BLaER1 treated with 17β-estradiol and CSF1 and Interleukin-3, amounts not matched to agents 10 nM and 100 nM (cell line): ENCODE measurements around the gene ZDHHC11B.
"Not testable (repeated sequence)": the region's sequence is repeated elsewhere in the genome, so short reads cannot be mapped to it uniquely, and the experiment has no call there.

Experiments
- H3K27ac ChIP-seq, 11 experiments: shearing (Covaris generic); formaldehyde crosslinking; 2 replicates each; pipeline ENCODE4 v1.8.1; 2022
- H3K27me3 ChIP-seq, 11 experiments: shearing (Covaris generic); formaldehyde crosslinking; 2 replicates each; pipeline ENCODE4 v1.8.1; 2022
- H3K36me3 ChIP-seq, 11 experiments: shearing (Covaris generic); formaldehyde crosslinking; 2 replicates each; pipeline ENCODE4 v1.8.1; 2022
- H3K4me1 ChIP-seq, 10 experiments: shearing (Covaris generic); formaldehyde crosslinking; 2 replicates each; pipeline ENCODE4 v1.8.1; 2022
- H3K4me2 ChIP-seq, 11 experiments: shearing (Covaris generic); formaldehyde crosslinking; 2 replicates each; pipeline ENCODE4 v1.8.1; 2022
- H3K4me3 ChIP-seq, 10 experiments: shearing (Covaris generic); formaldehyde crosslinking; 2 replicates each; pipeline ENCODE4 v1.8.1; 2022
- H3K9ac ChIP-seq, 11 experiments: shearing (Covaris generic); formaldehyde crosslinking; 2 replicates each; pipeline ENCODE4 v1.8.1; 2022
- H3K9me3 ChIP-seq, 11 experiments: shearing (Covaris generic); formaldehyde crosslinking; replicated peaks in 1 of 11; 2 replicates each; pipeline ENCODE4 v1.8.1; 2022
- H4K20me1 ChIP-seq, 11 experiments: shearing (Covaris generic); formaldehyde crosslinking; 2 replicates each; pipeline ENCODE4 v1.8.1; 2022
- Cebpa-rat ChIP-seq, 11 experiments: shearing (Covaris generic); IDR thresholded peaks; 2 replicates each; pipeline ENCODE4 v1.8.1; 2022

The ZDHHC11B gene

DNA sequence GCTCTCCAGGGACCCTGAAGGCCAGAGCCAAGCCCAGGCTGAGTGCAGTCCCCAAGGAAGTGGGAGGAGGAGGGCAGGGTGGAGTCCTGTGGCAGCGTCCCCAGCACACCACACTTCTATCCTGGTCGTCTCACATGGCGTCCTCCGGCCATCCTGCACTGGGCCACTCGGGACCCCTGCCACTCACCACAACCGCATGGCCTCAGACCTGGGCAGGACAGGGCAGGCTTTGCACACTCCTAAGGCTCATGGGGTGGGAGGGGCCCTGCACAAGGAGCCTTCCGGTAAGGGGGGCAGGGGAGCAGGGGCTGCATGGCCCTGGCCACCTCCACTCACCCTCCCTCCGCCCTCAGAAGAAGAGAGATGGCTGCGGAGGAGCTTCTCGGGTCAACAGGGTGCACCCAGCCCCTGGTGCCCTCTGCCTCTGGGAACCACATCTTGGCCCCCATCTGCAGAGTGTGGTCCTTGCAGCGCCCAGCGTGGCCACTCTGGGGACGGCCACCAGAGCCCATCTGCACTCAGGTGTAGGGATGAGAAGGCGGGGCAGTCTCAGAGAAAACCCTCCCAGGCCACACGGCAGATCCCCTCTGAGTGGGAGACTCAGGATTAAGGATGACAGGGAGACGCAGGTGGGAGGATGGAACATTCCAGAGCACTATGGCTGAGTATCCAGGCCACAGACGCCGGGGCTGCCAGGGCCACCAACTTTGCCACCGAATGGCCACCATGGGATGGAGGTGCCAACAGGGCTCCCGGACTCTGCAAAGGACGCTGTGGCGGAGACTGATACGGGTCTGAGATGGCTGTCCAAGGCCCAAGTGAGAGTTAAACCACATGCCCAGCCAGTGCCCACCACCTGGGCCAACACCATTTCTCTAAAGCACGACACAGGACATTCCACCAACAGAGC lies 99.0 kb downstream of the ZDHHC11B start:
- Histone ChIP-seq H3K36me3 (no peaks in the 10 kb centered on the region), H3K27me3 (0 out of 22 replicates have a peak, but pooled peaks cover 0 to 4% (median 0%) of the 10 kb centered on the region in 11 experiments), H3K27ac (no peak overlapping the region), H3K4me3 (no peak overlapping the region), H3K4me1 (peaks cover 0 to 16% (median 10%) of the 10 kb centered on the region in 10 experiments; a peak in 13 of 20 replicates), H3K9ac (no peak overlapping the region), H4K20me1 (peaks cover 0 to 24% (median 0%) of the 10 kb centered on the region in 11 experiments; a peak in 6 of 22 replicates), H3K9me3 (no peaks in the 10 kb centered on the region), H3K4me2 (no peak overlapping the region)
- TF ChIP-seq Cebpa-rat (IDR thresholded peaks at IDR 0.05): no peak

DNA sequence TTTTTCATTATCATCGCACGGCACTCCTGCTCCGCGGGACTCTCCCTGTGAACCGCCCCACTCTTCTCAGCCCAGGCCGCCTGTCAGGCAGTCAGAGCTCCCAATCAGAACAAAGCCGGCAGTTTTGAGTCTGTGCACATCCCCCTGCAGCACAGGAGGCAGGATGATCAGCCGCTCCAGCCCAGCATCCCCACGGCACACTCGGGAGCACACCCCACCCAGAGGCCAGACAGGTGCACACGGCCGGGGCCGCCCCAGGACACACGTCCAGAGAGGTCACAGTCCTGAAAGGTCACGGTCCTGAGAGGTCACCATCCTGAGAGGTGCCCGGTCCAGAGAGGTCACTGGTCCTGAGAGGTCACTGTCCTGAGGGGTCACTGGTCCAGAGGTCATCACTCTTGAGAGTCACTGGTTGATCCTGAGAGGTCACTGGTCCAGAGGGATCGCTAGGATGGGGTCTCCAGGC lies 99.7 kb downstream of the ZDHHC11B start:
- Histone ChIP-seq H3K4me1 (peaks cover 0 to 16% (median 10%) of the 10 kb centered on the region in 10 experiments; a peak in 13 of 20 replicates), H3K9ac (no peak overlapping the region), H3K36me3 (no peaks in the 10 kb centered on the region), H3K4me2 (peak overlapping the region in 3 of 11 experiments; percentile 43 to 62 (median 47); a peak in 2 of 22 replicates), H3K27me3 (0 out of 22 replicates have a peak, but pooled peaks cover 0 to 4% (median 0%) of the 10 kb centered on the region in 11 experiments), H3K27ac (no peak overlapping the region), H3K9me3 (no peaks in the 10 kb centered on the region), H4K20me1 (peaks cover 0 to 24% (median 0%) of the 10 kb centered on the region in 11 experiments; a peak in 6 of 22 replicates), H3K4me3 (no peak overlapping the region)
- no peak for TF ChIP-seq Cebpa-rat (IDR thresholded peaks at IDR 0.05)

DNA sequence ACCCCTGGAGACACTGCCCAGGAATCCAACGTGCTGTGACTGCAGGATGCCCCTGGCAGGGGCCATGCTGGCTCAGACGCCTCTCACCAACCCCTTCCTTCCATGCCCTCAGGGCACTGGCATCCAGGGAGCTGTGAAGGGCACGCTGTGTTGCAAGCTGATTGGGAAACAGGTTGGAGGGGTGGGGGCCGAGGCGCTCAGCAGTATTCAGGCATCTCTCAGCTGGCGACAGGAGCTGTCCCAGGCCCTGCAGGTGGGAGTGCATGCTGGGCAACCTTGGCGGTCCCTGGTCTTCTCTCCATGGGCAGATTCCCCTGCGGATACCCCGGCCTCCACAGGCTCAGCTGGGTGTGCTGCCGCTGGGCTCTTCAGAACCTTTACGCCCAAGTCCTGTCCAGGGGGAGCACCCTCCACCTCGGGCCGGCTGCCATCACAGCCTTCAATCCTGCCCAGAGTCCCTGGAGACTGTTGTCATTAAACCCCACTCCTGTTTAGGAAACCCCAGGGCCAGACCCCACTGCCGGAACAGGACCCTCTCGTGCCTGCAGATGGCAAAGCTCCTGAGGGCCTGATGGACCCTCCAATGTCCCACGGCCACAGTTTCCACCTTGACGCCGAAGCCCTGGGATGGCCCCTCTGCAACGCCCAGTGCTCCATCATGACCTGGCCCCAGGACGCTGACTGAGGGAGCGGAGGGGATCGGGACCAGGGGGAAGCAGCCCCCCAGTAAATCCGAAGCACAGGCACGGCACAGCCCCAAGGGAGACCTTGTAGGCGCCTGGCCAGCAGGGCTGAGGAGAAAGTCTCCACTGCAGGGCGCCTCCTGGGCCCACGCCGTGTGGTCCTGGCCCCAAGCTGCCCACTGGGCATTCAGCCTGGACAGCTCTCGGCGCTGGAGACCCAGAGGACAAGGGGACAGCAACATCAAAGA lies 100.7 kb downstream of the ZDHHC11B start:
- H3K27me3 ChIP-seq: 0 out of 22 replicates have a peak, but pooled peaks cover 0 to 4% (median 0%) of the 10 kb centered on the region in 11 experiments
- no peak for TF ChIP-seq Cebpa-rat (IDR thresholded peaks at IDR 0.05)
- H3K4me3 ChIP-seq: no peak overlapping the region
- no peaks in the 10 kb centered on the region for H3K9me3 ChIP-seq
- H3K9ac ChIP-seq: 0 out of 22 replicates have a peak overlapping the region, but pooled peaks of 1 of the 11 experiments have one; percentile 24
- peaks cover 0 to 16% (median 10%) of the 10 kb centered on the region in 10 experiments; a peak in 13 of 20 replicates for H3K4me1 ChIP-seq
- peak overlapping the region in 8 of 11 experiments; percentile 19 to 62 (median 45); a peak in 14 of 22 replicates for H3K4me2 ChIP-seq
- H3K36me3 ChIP-seq: no peaks in the 10 kb centered on the region
- H3K27ac ChIP-seq: no peak overlapping the region
- peaks cover 0 to 24% (median 0%) of the 10 kb centered on the region in 11 experiments; a peak in 6 of 22 replicates for H4K20me1 ChIP-seq

DNA sequence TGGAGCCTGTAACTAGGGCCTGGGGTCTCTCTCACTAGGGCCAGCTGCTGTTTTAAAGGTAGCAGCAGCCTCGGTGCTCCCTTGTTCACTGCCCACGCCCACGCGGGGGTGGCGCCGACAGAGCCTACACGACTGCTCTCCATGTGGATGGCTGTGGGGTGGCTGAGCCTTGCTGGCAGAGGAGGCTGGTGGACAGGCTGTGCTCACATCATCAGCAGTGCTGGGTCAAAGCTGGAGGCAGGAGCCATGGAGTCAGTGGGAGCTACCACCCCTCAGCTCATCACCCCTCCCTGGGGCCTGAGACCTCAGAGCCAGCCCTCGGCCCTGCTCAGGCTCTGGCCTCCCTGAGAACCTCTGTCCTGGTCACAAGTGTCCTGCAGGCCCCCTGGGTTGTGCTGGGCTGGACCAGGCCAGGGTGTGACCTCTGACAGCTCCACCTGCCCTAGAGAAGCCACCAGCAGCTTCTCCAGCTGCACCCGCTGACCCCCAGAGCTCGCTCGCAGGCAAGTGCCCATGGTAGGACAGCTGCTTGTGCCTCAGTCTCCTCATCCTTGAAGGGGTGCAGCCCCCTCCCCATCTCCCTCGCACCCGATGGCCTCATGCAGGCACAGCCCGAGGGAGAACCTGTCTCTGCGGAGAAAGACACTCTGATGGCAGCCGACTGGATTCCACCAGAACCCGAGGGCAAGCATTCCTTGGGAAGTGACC lies 101.7 kb downstream of the ZDHHC11B start:
- Histone ChIP-seq H3K4me1 (peaks cover 0 to 16% (median 10%) of the 10 kb centered on the region in 10 experiments; a peak in 13 of 20 replicates), H4K20me1 (peaks cover 0 to 24% (median 0%) of the 10 kb centered on the region in 11 experiments; a peak in 6 of 22 replicates)
- H3K4me3 ChIP-seq, H3K27ac ChIP-seq, H3K9me3 ChIP-seq, H3K36me3 ChIP-seq, H3K4me2 ChIP-seq, H3K9ac ChIP-seq, H3K27me3 ChIP-seq: not testable (repeated sequence)

DNA sequence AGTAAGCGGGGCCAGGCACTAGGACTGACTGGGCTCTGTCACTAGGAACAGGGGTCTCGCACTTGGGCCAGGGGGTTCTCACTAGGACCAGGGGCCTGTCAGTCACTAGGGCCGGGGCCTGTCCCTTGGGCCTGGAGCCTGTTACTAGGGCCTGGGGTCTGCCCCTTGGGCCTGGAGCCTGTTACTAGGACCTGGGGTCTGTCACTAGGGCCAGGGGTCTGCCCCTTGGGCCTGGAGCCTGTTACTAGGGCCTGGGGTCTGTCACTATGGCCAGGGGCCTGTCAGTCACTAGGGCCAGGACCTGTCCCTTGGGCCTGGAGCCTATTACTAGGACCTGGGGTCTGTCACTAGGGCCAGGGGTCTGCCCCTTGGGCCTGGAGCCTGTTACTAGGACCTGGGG lies 102.3 kb downstream of the ZDHHC11B start:
- H3K9ac ChIP-seq, H3K9me3 ChIP-seq: not testable (repeated sequence)

DNA sequence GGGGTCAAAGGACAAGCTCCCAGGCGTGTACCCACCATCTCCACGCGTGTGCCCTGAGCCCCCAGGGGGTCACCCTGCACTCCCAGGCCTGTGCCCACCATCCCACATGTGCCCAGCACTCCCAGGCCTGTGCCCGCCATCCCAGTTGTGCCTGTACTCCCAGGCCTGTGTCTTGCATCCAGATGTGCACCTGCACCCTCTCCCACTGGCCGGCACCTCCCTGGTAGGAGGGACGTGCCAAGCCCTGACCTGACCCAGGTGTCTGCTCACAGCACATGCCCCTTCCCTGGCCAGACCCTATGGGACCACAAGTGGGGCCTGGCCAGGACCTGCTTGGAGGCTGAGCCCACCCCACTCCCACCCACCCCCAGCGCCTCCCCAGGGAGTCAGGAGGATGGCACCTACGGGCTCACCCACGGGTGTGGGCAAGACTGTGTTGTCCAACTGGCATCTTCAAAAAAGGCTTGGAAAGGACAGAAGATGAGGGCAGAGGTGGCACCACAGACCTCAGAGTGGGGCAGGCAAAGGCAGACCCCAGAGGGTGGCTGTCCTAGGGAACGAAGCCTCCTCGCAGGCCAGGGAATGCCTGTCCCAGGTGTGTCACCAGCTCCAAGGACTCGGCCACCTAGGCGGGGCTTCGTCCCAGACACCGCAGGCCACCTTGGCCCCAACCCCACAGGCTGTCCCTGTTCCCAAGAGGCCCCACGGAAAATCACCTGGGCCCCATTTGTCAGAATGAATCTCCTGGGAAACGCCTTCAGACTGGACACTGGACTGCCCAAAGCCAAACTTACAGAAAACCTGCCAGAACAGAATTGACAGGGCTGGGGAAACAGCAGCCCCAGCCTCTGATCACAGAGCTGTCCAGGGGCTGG lies 103.0 kb downstream of the ZDHHC11B start:
- Histone ChIP-seq H3K4me1 (peaks cover 0 to 18% (median 11%) of the 10 kb centered on the region in 10 experiments; a peak in 13 of 20 replicates), H4K20me1 (peaks cover 0 to 32% (median 0%) of the 10 kb centered on the region in 11 experiments; a peak in 8 of 22 replicates)
- H3K36me3 ChIP-seq, H3K4me3 ChIP-seq, H3K27me3 ChIP-seq, H3K27ac ChIP-seq, H3K4me2 ChIP-seq, H3K9me3 ChIP-seq, H3K9ac ChIP-seq: not testable (repeated sequence)

More for the DNA sequence above, 102.3 kb downstream of the ZDHHC11B start:
- Histone ChIP-seq H4K20me1 (peaks cover 0 to 30% (median 0%) of the 10 kb centered on the region in 11 experiments; a peak in 8 of 22 replicates), H3K4me1 (peaks cover 0 to 16% (median 10%) of the 10 kb centered on the region in 10 experiments; a peak in 13 of 20 replicates)
- H3K27me3 ChIP-seq, H3K4me2 ChIP-seq, H3K36me3 ChIP-seq, H3K27ac ChIP-seq, H3K4me3 ChIP-seq: not testable (repeated sequence)

DNA sequence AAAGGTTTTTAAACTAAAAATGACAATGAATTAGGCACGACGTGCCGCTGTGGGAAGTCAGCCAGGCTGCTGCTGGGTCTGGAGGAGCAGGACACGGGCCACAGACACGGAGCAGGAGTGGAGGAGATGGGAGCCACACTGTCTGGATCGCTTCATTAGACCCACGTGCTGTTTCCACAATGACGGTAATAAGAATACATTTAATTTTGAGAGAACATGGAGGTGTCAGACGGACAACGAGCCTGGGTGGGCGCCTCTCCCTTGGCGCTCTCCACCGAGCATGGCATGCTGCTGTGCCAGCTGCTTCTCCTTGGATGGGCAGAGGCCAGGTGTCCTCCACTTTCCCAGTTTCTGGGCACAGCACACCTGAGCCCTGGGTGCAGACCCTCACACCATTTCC lies 103.7 kb downstream of the ZDHHC11B start:
- H3K4me1 ChIP-seq: peaks cover 0 to 25% (median 18%) of the 10 kb centered on the region in 10 experiments; a peak in 17 of 20 replicates
- H3K27ac ChIP-seq, H3K4me2 ChIP-seq, H3K4me3 ChIP-seq, H3K9ac ChIP-seq, H3K9me3 ChIP-seq, H3K36me3 ChIP-seq: not testable (repeated sequence)
- H4K20me1 ChIP-seq: peaks cover 0 to 32% (median 4%) of the 10 kb centered on the region in 11 experiments; a peak in 13 of 22 replicates
- peaks cover 0 to 11% (median 0%) of the 10 kb centered on the region in 11 experiments; a peak in 8 of 22 replicates for H3K27me3 ChIP-seq

DNA sequence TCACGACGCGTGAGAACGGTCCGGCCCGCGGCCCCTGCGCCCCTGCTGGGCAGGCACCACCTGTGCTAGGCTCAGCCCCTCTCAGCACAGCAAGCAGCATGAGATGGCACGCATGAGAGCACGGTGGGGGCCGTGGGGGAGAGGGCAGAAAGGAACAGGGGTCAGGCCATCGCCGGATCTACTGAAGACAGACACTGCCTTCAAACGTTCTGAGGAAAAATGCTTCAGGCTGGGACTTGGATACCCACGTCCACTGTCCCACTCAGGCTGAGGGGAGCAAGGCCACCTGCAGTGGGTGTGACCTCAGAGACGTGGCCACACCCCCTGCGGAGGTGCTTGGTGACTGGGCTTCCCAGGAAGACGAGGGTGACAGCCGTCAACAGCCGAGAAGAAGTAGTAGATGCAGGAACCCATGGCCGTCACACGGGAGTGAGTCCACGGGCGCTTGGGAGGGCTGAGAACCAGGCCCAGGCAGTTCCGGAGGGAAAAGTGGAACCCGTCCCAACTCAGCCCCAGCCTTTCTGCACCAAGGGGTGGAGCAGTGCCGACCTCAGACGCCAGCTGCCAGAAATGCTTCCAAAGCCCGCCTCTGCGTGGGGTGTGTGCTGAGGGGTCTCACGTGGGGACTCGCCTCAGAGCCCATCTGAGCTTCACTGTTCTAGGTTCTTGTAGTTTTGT lies 104.3 kb downstream of the ZDHHC11B start:
- not testable (repeated sequence) for H3K36me3 ChIP-seq, H3K9ac ChIP-seq, H3K4me3 ChIP-seq, H3K27ac ChIP-seq, H3K4me2 ChIP-seq, H3K9me3 ChIP-seq
- Histone ChIP-seq H3K4me1 (peaks cover 0 to 31% (median 24%) of the 10 kb centered on the region in 10 experiments; a peak in 17 of 20 replicates), H3K27me3 (peaks cover 0 to 16% (median 0%) of the 10 kb centered on the region in 11 experiments; a peak in 8 of 22 replicates), H4K20me1 (peaks cover 0 to 35% (median 7%) of the 10 kb centered on the region in 11 experiments; a peak in 13 of 22 replicates)

DNA sequence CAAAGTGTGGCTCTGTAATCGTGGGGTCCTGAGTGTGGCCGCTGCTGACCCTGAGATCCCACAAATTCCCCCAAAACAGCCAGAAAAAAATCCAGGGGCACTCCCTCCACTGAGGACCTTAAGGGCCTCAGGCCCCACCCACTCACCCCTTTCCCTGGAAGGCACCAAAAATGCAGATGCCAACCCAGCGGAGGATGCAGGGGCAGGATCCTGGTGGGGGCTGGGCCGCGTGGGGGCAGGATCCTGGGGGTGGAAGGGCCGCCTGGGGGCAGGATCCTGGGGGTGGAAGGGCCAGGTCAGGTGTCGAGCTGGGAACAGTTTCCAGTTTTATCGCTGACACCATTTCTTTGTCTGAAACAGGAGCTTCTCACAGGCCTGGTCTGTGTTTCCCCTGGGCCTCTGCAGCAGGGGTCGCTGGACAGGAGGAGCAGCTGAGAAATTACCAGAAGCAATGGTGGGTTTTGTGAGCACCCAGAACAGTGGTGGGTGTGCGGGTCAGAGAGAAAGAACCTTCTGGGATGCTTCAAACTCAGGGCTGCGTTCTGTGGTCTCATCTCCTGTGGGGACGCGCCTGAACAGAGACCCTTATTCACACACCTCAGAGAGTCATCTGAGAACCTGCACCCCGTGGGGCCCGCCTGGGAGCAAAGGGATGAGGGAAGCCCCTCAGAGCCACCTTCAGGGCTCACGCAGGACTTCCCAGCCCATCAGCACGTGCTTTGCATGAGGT lies 105.2 kb downstream of the ZDHHC11B start:
- peaks cover 0 to 41% (median 7%) of the 10 kb centered on the region in 11 experiments; a peak in 14 of 22 replicates for H4K20me1 ChIP-seq

DNA sequence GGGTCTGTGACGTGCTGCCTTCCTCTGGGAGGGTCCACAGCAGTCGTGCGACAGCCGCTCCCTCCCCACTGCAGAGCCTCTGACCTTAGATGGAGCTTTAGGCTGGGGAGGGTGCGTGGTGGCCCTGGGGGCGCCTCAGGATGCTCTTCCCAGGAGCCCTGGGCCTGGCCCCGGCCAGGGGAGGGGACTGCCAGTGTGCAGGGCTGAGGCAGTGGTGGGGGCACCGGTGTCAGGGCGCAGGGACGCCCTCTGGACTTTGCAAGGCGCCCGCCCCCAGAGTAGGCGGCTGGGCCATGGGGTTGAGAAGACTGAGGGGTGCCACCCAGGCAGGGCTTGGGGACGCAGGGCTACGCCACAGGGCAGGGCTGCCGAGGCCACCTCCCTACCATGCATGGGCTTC lies 106.0 kb downstream of the ZDHHC11B start:
- Histone ChIP-seq H3K4me1 (peaks cover 0 to 21% (median 17%) of the 10 kb centered on the region in 10 experiments; a peak in 17 of 20 replicates), H4K20me1 (peaks cover 0 to 41% (median 13%) of the 10 kb centered on the region in 11 experiments; a peak in 16 of 22 replicates), H3K27me3 (peaks cover 0 to 29% (median 3%) of the 10 kb centered on the region in 11 experiments; a peak in 11 of 22 replicates)
- not testable (repeated sequence) for H3K4me3 ChIP-seq, H3K9ac ChIP-seq, H3K4me2 ChIP-seq, H3K36me3 ChIP-seq, H3K27ac ChIP-seq, H3K9me3 ChIP-seq

More for the DNA sequence above, 105.2 kb downstream of the ZDHHC11B start:
- Histone ChIP-seq H3K27me3 (peaks cover 0 to 21% (median 0%) of the 10 kb centered on the region in 11 experiments; a peak in 8 of 22 replicates), H3K4me1 (peaks cover 0 to 28% (median 24%) of the 10 kb centered on the region in 10 experiments; a peak in 17 of 20 replicates)
- H3K27ac ChIP-seq, H3K4me3 ChIP-seq, H3K36me3 ChIP-seq, H3K4me2 ChIP-seq, H3K9ac ChIP-seq, H3K9me3 ChIP-seq: not testable (repeated sequence)
